Thoracic aorta (tissue), 2 donors: Measurements from ENCODE around the gene ERGIC1. TPM values are rescaled to one million over a fixed set of nuclear protein-coding genes. Genes with fewer than 3 reads are reported as not detected.
"Not testable (repeated sequence)": the region's sequence is repeated elsewhere in the genome, so short reads cannot be mapped to it uniquely, and the experiment has no call there.

Source experiments
- ATAC-seq: fragments of 150-250 bp; one replicate; pipeline ENCODE4 v1.8.0; 2017; ENCODE audit warnings: low read depth; ENCODE audit not compliant: insufficient number of reproducible peaks, low FRiP score
- DNase-seq: peaks from one replicate; pipeline ENCODE4 v3.0.0-alpha.2; 2020; ENCODE audit warnings: low spot score
- H3K27ac ChIP-seq, 2 donors: fragments of 200-600 bp; sonication (generic); 1 replicate in 1 of 2; 2 replicates in 1 of 2; pipeline ENCODE4 v1.5.1; 2016; ENCODE audit warnings: mild to moderate bottlenecking in 2 of 2, moderate library complexity in 2 of 2
- H3K27me3 ChIP-seq: fragments of 200-600 bp; sonication (generic); replicated peaks from 2 replicates; pipeline ENCODE4 v1.6.0; 2016; ENCODE audit warnings: mild to moderate bottlenecking; ENCODE audit not compliant: insufficient read depth
- H3K36me3 ChIP-seq: fragments of 200-600 bp; sonication (generic); one replicate; pipeline ENCODE4 v1.5.1; 2016
- H3K4me1 ChIP-seq, 2 donors: fragments of 200-600 bp; sonication (generic); 1 replicate in 1 of 2; 2 replicates in 1 of 2; pipeline versions ENCODE4 v1.5.1 to v1.6.0; 2016; ENCODE audit warnings: low read depth in 2 of 2, mild to moderate bottlenecking in 1 of 2; ENCODE audit not compliant: control insufficient read depth in 1 of 2
- H3K4me3 ChIP-seq: fragments of 200-600 bp; sonication (generic); 2 replicates; pipeline ENCODE4 v1.5.1; 2016; ENCODE audit warnings: mild to moderate bottlenecking
- H3K9me3 ChIP-seq: fragments of 200-600 bp; sonication (generic); 2 replicates; pipeline ENCODE4 v1.5.1; 2016
- CTCF ChIP-seq: fragments of 200-600 bp; sonication (generic); IDR thresholded peaks from one replicate; pipeline ENCODE4 v1.5.1; 2019; ENCODE audit warnings: antibody characterized with exemption
- total RNA-seq, 2 donors: library from RNA; depleted of rRNA; stranded (reverse); fragments of >200 nt; gene quantifications; one replicate each; pipeline versions ENCODE4 v1.1.0 to v1.2.3, GENCODE V29; 2016

Gene ERGIC1
- total RNA-seq, 2 donors from 2014 or later: 141 to 230 TPM

GRCh38 chr5:172895549-172895948 lies 61.5 kb downstream of the ERGIC1 start:
- no peaks in the 10 kb centered on the region for H3K36me3 ChIP-seq
- ATAC-seq: no peak
- H3K27ac ChIP-seq: peak overlapping the region; percentile 89 to 99
- no peak for DNase-seq
- TF ChIP-seq CTCF: no peak
- no peaks in the 10 kb centered on the region for H3K27me3 ChIP-seq
- no peaks in the 10 kb centered on the region for H3K9me3 ChIP-seq
- H3K4me1 ChIP-seq: peaks cover 36 to 86% of the 10 kb centered on the region in 2 donors
- no peak overlapping the region for H3K4me3 ChIP-seq

- no peaks in the 10 kb centered on the region for H3K36me3 ChIP-seq
- H3K9me3 ChIP-seq: no peaks in the 10 kb centered on the region
- peaks cover 33 to 83% of the 10 kb centered on the region in 2 donors for H3K4me1 ChIP-seq
- ATAC-seq: no peak
- no peaks in the 10 kb centered on the region for H3K27me3 ChIP-seq
- DNase-seq: no peak
- no peak overlapping the region for H3K4me3 ChIP-seq
- no peak for TF ChIP-seq CTCF
- H3K27ac ChIP-seq: peak overlapping the region; percentile 89 to 99
Observed at GRCh38 chr5:172896465-172896864, 62.4 kb downstream of the ERGIC1 start.

DNA sequence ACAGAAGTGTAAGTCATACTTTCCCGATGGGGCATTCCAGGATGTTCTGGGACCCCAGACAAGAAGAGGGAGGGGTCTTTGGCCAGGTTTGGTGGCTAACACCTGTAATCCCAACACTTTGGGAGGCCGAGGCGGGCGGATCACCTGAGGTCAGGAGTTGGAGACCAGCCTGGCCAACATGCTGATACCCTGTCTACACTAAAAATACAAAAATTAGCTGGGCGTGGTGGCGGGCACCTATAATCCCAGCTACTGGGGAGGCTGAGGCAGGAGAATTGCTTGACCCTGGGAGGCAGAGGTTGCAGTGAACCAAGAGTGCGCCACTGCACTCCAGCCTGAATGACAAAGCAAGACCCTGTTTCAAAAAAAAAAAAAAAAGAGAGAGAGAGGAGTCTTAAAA lies 63.0 kb downstream of the ERGIC1 start:
- ATAC-seq, H3K27me3 ChIP-seq, H3K9me3 ChIP-seq, DNase-seq, H3K36me3 ChIP-seq: not testable (repeated sequence)
- peaks cover 36 to 83% of the 10 kb centered on the region in 2 donors for H3K4me1 ChIP-seq
- peak overlapping the region; percentile 89 to 99 for H3K27ac ChIP-seq
- peak overlapping the region; percentile 16 for H3K4me3 ChIP-seq

- H3K27ac ChIP-seq: peak overlapping the region; percentile 89 to 99
- no peaks in the 10 kb centered on the region for H3K9me3 ChIP-seq
- no peaks in the 10 kb centered on the region for H3K27me3 ChIP-seq
- peak; percentile 9 for TF ChIP-seq CTCF
- H3K36me3 ChIP-seq: no peaks in the 10 kb centered on the region
- H3K4me3 ChIP-seq: peak overlapping the region; percentile 16
- DNase-seq (peak; percentile 35), ATAC-seq (peak; percentile 14)
- H3K4me1 ChIP-seq: peaks cover 42 to 83% of the 10 kb centered on the region in 2 donors
Observed at GRCh38 chr5:172897481-172898217, 63.6 kb downstream of the ERGIC1 start.

DNA sequence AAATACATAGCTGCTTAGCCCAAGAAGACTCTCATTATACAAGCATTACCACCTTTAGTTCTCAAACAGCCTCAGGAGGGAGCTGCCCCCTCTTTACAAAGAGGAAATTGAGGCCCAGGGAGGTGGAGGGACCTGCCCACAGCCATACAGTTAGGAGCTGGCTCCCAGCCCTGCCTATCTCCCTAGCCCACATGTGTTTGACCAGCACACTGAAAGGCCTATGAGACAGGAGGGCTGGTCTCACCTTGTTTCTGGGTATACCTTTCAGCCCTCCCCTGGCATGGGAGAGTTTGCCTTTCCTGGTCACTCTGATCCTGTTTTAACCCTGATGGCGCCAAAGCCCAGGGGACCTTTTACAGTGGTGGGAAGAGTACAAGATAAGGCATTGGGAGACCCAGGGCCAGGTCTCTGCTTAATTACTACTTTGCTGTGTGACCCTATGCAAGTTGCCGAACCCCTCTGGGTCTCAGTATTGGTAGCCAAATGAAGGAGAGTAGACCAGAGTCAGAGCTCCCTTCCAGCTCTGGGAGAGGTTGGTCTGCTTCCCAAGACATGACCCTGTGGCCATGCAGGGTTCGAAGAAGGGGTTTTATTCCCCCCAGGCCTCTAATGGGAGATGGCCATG lies 64.3 kb downstream of the ERGIC1 start:
- H3K4me1 ChIP-seq: peaks cover 39 to 83% of the 10 kb centered on the region in 2 donors

More for the DNA sequence above, 64.3 kb downstream of the ERGIC1 start:
- Histone ChIP-seq H3K36me3 (no peaks in the 10 kb centered on the region), H3K9me3 (no peaks in the 10 kb centered on the region), H3K27ac (peak overlapping the region; percentile 89 to 99), H3K4me3 (peak overlapping the region; percentile 16), H3K27me3 (no peaks in the 10 kb centered on the region)
- ATAC-seq (no peak), DNase-seq (no peak)
- no peak for TF ChIP-seq CTCF
